Stimulated activated CD4-positive, alpha-beta T cell treated with anti-CD3 and anti-CD28 coated beads, Interleukin-2, amount 100 ng/mL, for 4 hours (primary cell): ENCODE data around the gene EXOC8.
"Not testable (repeated sequence)": the region's sequence is repeated elsewhere in the genome, so short reads cannot be mapped to it uniquely, and the experiment has no call there.

Experiments used
- DNase-seq: peaks from one replicate; pipeline ENCODE4 v3.0.0-alpha.2; 2020; ENCODE audit warnings: low read depth

Gene EXOC8

GRCh38 chr1:231351816-231352215, 14.2 kb upstream of the EXOC8 start:
- DNase-seq, result no peak

GRCh38 chr1:231348856-231349255, 11.2 kb upstream of the EXOC8 start:
- not testable (repeated sequence) for DNase-seq

GRCh38 chr1:231348442-231348841, 10.8 kb upstream of the EXOC8 start:
- no peak for DNase-seq

- no peak for DNase-seq
Measured at GRCh38 chr1:231347961-231348360, 10.3 kb upstream of the EXOC8 start.

- DNase-seq, result no peak
Measured at GRCh38 chr1:231340328-231341013, 2.8 kb upstream of the EXOC8 start.

GRCh38 chr1:231338270-231339128, 847 bp upstream of the EXOC8 start, which contains the start of gene SPRTN:
TSS of gene SPRTN (plus strand) at chr1:231338293. CDS start at chr1:231338384, 91 bp downstream.
- DNase-seq, result no peak

GRCh38 chr1:231337043-231337471, 595 bp downstream of the EXOC8 start:
- no peak for DNase-seq

GRCh38 chr1:231335663-231336602, 1.7 kb downstream of the EXOC8 start:
- DNase-seq, result no peak

- no peak for DNase-seq
Measured at GRCh38 chr1:231334952-231335351, 2.7 kb downstream of the EXOC8 start.

- DNase-seq, result no peak
Measured at GRCh38 chr1:231334079-231334666, 3.5 kb downstream of the EXOC8 start.

GRCh38 chr1:231332761-231333160, 4.9 kb downstream of the EXOC8 start:
- DNase-seq, result no peak

- no peak for DNase-seq
Measured at GRCh38 chr1:231329483-231329882, 8.2 kb downstream of the EXOC8 start.

GRCh38 chr1:231327617-231328016, 10.0 kb downstream of the EXOC8 start:
- DNase-seq, result no peak

- DNase-seq, result no peak
Measured at GRCh38 chr1:231326248-231326647, 11.4 kb downstream of the EXOC8 start.

- DNase-seq, result no peak
Measured at GRCh38 chr1:231324660-231325059, 13.0 kb downstream of the EXOC8 start.

GRCh38 chr1:231322880-231323530, 14.6 kb downstream of the EXOC8 start:
- DNase-seq, result no peak

GRCh38 chr1:231319080-231319479, 18.6 kb downstream of the EXOC8 start:
- DNase-seq, result no peak

GRCh38 chr1:231318568-231318967, 19.1 kb downstream of the EXOC8 start:
- DNase-seq, result no peak

GRCh38 chr1:231318015-231318355, 19.7 kb downstream of the EXOC8 start:
- no peak for DNase-seq

GRCh38 chr1:231317306-231318014, 20.2 kb downstream of the EXOC8 start:
- DNase-seq, result no peak

GRCh38 chr1:231315887-231316286, 21.8 kb downstream of the EXOC8 start:
- no peak for DNase-seq
